Prostate gland (tissue), 2 donors: Measurements from ENCODE around the gene PCSK6.

Source experiments
- CTCF ChIP-seq, 4 experiments: fragments of 200-600 bp in 2 of 4; fragments of 450-650 bp in 2 of 4; sonication (generic) in 2 of 4; IDR thresholded peaks; 1 replicate in 3 of 4; 2 replicates in 1 of 4; pipeline ENCODE4 v1.5.1; 2016 to 2019; ENCODE audit warnings: antibody characterized with exemption in 4 of 4, mild to moderate bottlenecking in 2 of 4, moderate library complexity in 2 of 4
- POLR2AphosphoS5 ChIP-seq: sonication (generic); formaldehyde crosslinking; IDR thresholded peaks from one replicate; pipeline ENCODE4 v1.6.1; 2017; ENCODE audit warnings: antibody characterized with exemption

GRCh38 chr15:101532865-101533264 is 43.4 kb upstream of the PCSK6 start:
- TF ChIP-seq CTCF (IDR thresholded peaks at IDR 0.05) (no peak), POLR2AphosphoS5 (no peak)
